Neural crest cell (in vitro differentiated cells): ENCODE measurements around the gene MEGF11. TPM values are rescaled to one million over a fixed set of nuclear protein-coding genes. Genes with fewer than 3 reads are reported as not detected.

Experiments
- DNase-seq: peaks from one replicate; pipeline ENCODE4 v3.0.0; 2021; ENCODE audit warnings: low read depth, mixed read lengths, low spot score
- H3K27ac Mint-ChIP-seq: one replicate; pipeline ENCODE4 v1.8.0; 2021; ENCODE audit warnings: mild to moderate bottlenecking, mixed read lengths; ENCODE audit not compliant: unreplicated experiment
- H3K27me3 Mint-ChIP-seq: 2 replicates; pipeline ENCODE4 v1.8.0; 2021; ENCODE audit warnings: low read depth, mild to moderate bottlenecking, mixed read lengths
- H3K36me3 Mint-ChIP-seq: 2 replicates; pipeline ENCODE4 v1.8.0; 2021; ENCODE audit warnings: low read depth, mild to moderate bottlenecking, mixed read lengths
- H3K4me1 Mint-ChIP-seq: 2 replicates; pipeline ENCODE4 v1.8.0; 2021; ENCODE audit warnings: mixed read lengths
- H3K4me3 Mint-ChIP-seq: one replicate; pipeline ENCODE4 v1.8.0; 2021; ENCODE audit warnings: mild to moderate bottlenecking, mixed read lengths
- H3K9me3 Mint-ChIP-seq: 2 replicates; pipeline ENCODE4 v1.8.0; 2021; ENCODE audit warnings: mixed read lengths
- total RNA-seq: library from RNA; stranded (reverse); gene quantifications from 2 replicates; pipeline ENCODE4 v1.2.1, GENCODE V29; 2021
- TF ChIP-seq, protein P1 (sequence below): fragments of 200-600 bp; sonication (generic); conservative IDR thresholded peaks from 2 replicates; pipeline ENCODE4 v1.5.0; 2021; ENCODE audit warnings: antibody characterized with exemption, mild to moderate bottlenecking

MEGF11 gene
- total RNA-seq, 1 donor from 2014 or later: 0.49 TPM

DNA sequence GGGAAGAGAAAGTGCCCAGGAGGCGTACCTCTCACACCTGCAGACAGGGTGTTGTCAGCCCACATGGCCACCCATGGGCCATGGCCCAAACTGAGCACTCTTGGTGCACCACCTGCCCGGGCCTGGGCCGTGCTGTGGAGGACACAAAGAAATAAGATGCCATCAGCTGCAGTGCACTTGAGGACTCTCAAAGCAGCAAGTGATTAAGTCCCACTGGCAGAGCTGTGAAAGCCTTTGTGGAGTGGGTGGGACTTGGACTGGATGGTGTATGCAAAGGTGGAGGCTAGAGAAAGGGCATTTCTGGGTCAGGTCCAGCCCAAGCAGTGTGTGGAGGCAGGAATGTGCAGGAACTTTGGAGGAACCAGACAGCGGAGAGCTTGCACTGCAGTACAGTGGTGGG lies 122.3 kb downstream of the MEGF11 start:
- no peak for DNase-seq
- H3K27ac Mint-ChIP-seq: peak overlapping the region; percentile 90
- H3K27me3 Mint-ChIP-seq: peaks cover 45% of the 10 kb centered on the region
- TF ChIP-seq, protein P1, sequence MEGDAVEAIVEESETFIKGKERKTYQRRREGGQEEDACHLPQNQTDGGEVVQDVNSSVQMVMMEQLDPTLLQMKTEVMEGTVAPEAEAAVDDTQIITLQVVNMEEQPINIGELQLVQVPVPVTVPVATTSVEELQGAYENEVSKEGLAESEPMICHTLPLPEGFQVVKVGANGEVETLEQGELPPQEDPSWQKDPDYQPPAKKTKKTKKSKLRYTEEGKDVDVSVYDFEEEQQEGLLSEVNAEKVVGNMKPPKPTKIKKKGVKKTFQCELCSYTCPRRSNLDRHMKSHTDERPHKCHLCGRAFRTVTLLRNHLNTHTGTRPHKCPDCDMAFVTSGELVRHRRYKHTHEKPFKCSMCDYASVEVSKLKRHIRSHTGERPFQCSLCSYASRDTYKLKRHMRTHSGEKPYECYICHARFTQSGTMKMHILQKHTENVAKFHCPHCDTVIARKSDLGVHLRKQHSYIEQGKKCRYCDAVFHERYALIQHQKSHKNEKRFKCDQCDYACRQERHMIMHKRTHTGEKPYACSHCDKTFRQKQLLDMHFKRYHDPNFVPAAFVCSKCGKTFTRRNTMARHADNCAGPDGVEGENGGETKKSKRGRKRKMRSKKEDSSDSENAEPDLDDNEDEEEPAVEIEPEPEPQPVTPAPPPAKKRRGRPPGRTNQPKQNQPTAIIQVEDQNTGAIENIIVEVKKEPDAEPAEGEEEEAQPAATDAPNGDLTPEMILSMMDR: no peak
- H3K4me1 Mint-ChIP-seq: peaks cover 41% of the 10 kb centered on the region
- no peaks in the 10 kb centered on the region for H3K36me3 Mint-ChIP-seq
- no peak overlapping the region for H3K4me3 Mint-ChIP-seq
- no peaks in the 10 kb centered on the region for H3K9me3 Mint-ChIP-seq

DNA sequence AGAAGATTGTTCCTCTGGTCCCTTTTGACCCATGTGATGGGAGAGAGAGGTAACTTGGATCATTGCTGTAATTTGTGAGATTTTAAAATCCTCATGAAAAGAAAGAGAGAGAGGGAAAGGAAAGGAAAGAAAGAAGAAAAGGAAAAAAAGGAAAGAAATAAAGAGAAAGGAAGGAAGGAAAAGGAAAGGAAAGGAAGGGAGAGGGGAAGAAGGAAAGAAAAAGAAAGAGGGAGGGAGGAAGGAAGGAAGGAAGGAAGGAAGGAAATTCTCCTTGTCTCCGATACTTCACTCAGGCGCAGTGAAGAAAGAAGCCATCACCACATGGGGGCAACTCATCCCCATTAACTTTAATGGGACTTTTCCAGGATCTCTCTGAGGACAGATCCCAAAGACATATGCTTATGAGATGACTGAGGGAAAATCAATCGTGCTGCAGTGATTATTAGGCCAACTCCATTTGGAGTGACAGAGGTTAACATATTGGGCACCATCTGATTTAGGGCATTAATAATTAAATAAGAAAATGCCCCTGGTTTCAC lies 123.0 kb downstream of the MEGF11 start:
- TF ChIP-seq, protein P1: no peak
- no peaks in the 10 kb centered on the region for H3K9me3 Mint-ChIP-seq
- DNase-seq: no peak
- H3K4me1 Mint-ChIP-seq: peaks cover 42% of the 10 kb centered on the region
- H3K27ac Mint-ChIP-seq: no peak overlapping the region
- no peaks in the 10 kb centered on the region for H3K36me3 Mint-ChIP-seq
- no peak overlapping the region for H3K4me3 Mint-ChIP-seq
- peaks cover 43% of the 10 kb centered on the region for H3K27me3 Mint-ChIP-seq

DNA sequence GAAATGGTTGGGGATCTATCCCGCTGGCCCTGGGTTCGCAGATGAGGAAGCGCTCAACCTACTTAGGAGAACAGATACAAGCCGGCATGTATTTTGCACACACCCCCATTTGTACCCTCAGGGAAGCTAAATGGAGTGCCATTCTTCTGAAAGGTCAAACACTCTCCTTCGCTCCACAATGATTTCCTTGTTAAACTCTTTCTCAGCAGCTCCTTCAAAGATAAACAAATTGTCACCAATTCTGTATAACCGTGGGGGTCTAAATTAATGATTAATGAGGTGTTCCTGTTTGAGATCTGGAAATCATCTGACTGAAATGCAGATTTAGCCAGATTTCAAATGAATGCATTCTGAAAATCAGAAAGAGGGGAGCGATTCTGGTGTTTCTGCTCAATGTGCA lies 124.0 kb downstream of the MEGF11 start:
- TF ChIP-seq, protein P1: no peak
- Mint-ChIP-seq H3K27ac (no peak overlapping the region), H3K4me3 (peak overlapping the region; percentile 19), H3K27me3 (peaks cover 43% of the 10 kb centered on the region), H3K4me1 (peaks cover 43% of the 10 kb centered on the region), H3K36me3 (no peaks in the 10 kb centered on the region), H3K9me3 (no peaks in the 10 kb centered on the region)
- no peak for DNase-seq

DNA sequence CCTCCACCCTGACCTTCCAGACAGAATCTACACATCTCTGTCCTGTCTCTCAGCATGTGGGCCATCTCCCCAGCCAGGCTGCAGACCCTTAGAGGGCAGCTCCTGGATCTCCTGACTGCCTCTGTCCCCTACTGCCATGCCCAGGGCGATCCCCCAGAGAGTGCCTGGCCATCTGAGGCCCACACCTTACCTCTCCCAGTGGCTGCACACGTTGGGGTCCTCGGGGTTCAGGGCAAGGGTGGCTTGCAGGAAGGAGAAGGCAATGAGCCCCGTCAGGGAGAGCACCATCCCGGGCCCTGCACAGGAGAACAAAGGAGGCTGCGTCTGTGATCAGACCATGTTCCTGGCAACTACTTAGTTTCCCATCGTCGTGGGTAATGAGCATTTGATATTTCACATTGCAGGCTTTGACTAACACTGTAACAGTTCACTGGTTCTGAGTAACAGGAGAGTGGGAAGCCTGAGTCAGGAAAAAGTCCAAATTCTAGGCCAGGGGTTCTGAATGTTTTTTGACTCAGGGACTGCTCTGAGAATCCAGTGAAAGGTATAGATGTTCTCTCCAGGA lies 125.4 kb downstream of the MEGF11 start:
- Mint-ChIP-seq H3K27ac (no peak overlapping the region), H3K9me3 (no peaks in the 10 kb centered on the region), H3K27me3 (peaks cover 41% of the 10 kb centered on the region), H3K4me3 (no peak overlapping the region), H3K36me3 (no peaks in the 10 kb centered on the region), H3K4me1 (peaks cover 53% of the 10 kb centered on the region)
- TF ChIP-seq, protein P1: no peak
- DNase-seq: no peak

DNA sequence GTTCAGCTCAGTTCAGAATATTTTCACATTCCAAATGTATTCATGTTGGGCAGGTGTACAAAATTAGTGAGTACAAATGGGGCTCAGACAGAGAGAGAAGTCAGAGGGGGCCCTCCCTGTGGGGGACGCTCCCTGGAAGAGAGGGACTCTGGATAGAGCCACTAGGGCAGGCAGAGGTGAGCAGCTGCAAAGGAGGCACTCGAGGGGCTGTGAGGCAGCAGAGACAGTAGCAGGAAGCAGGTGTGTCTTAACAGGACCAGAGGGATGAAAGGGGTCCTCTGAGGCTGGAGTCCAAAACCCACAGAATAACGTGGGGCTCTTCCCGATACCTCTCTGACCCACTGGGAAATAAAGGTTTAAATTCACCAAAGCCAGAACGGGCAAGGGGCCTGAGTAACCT lies 127.1 kb downstream of the MEGF11 start:
- H3K4me3 Mint-ChIP-seq: no peak overlapping the region
- peaks cover 30% of the 10 kb centered on the region for H3K27me3 Mint-ChIP-seq
- H3K27ac Mint-ChIP-seq: peak overlapping the region; percentile 8
- TF ChIP-seq, protein P1: no peak
- H3K36me3 Mint-ChIP-seq: no peaks in the 10 kb centered on the region
- peaks cover 48% of the 10 kb centered on the region for H3K4me1 Mint-ChIP-seq
- no peak for DNase-seq
- no peaks in the 10 kb centered on the region for H3K9me3 Mint-ChIP-seq
